H1 (cell line): Measurements from ENCODE around the gene ZKSCAN8.

Experiments used
- ATF3 ChIP-seq: IDR thresholded peaks from 2 replicates; pipeline ENCODE4 v1.6.1; 2011; ENCODE audit warnings: low read depth, mild to moderate bottlenecking, low read length; ENCODE audit not compliant: insufficient read depth
- CBX8 ChIP-seq: fragments of 300-800, 300-1000 bp; sonication (generic); IDR thresholded peaks from 2 replicates; pipeline ENCODE4 v1.7.1; 2016; ENCODE audit warnings: low read depth, low read length, borderline replicate concordance
- CTCF ChIP-seq, 3 experiments: IDR thresholded peaks; 1 replicate in 2 of 3; 2 replicates in 1 of 3; pipeline versions ENCODE4 v1.5.1 to v1.6.1; 2011; ENCODE audit warnings: low read length in 3 of 3, mild to moderate bottlenecking in 3 of 3, inconsistent platforms in 2 of 3, low read depth in 1 of 3, moderate library complexity in 1 of 3; ENCODE audit not compliant: insufficient read depth in 1 of 3; ENCODE audit errors: control extremely low read depth in 1 of 3
- E2F6 ChIP-seq: IDR thresholded peaks from 2 replicates; pipeline ENCODE4 v1.6.1; 2012; ENCODE audit warnings: inconsistent platforms
- EGR1 ChIP-seq: IDR thresholded peaks from 2 replicates; pipeline ENCODE4 v1.6.1; 2011; ENCODE audit warnings: low read depth, low read length, borderline replicate concordance
- EP300 ChIP-seq, 2 experiments: IDR thresholded peaks; 1 replicate in 1 of 2; 2 replicates in 1 of 2; pipeline ENCODE4 v1.6.1; 2011 to 2012; ENCODE audit warnings: low read depth in 2 of 2, low read length in 2 of 2, mild to moderate bottlenecking in 2 of 2, borderline replicate concordance in 1 of 2, inconsistent platforms in 1 of 2, moderate library complexity in 1 of 2
- EZH2 ChIP-seq: fragments of 200-600 bp; sonication (generic); IDR thresholded peaks from 2 replicates; pipeline ENCODE4 v1.7.1; 2012; ENCODE audit warnings: low read depth, mild to moderate bottlenecking, moderate library complexity, low read length, inconsistent platforms; ENCODE audit not compliant: severe bottlenecking
- HDAC2 ChIP-seq, 2 experiments: fragments of 300-600 bp in 1 of 2; sonication (generic) in 1 of 2; IDR thresholded peaks; 2 replicates each; pipeline ENCODE4 v1.6.1; 2011 to 2012; ENCODE audit warnings: low read depth in 2 of 2, low read length in 2 of 2, mild to moderate bottlenecking in 2 of 2, moderate library complexity in 2 of 2, borderline replicate concordance in 1 of 2, inconsistent platforms in 1 of 2
- JUND ChIP-seq: IDR thresholded peaks from 2 replicates; pipeline ENCODE4 v1.6.1; 2011; ENCODE audit warnings: mild to moderate bottlenecking, improper control_type of control experiment, low read length
- PHF8 ChIP-seq: fragments of 200-600 bp; sonication (generic); conservative IDR thresholded peaks from 2 replicates; pipeline ENCODE4 v1.7.1; 2012; ENCODE audit warnings: low read depth, mild to moderate bottlenecking, inconsistent platforms, low read length, moderate library complexity
- POLR2A ChIP-seq, 2 experiments: IDR thresholded peaks; 1 replicate in 1 of 2; 2 replicates in 1 of 2; pipeline ENCODE4 v1.6.1; 2011; ENCODE audit warnings: low read depth in 2 of 2, low read length in 2 of 2, mild to moderate bottlenecking in 2 of 2; ENCODE audit errors: control extremely low read depth in 1 of 2
- POLR2AphosphoS5 ChIP-seq: IDR thresholded peaks from 2 replicates; pipeline ENCODE4 v1.6.1; 2011; ENCODE audit warnings: low read depth, low read length
- RFX5 ChIP-seq: IDR thresholded peaks from 2 replicates; pipeline ENCODE4 v1.6.1; 2011; ENCODE audit warnings: low read depth, low read length, improper control_type of control experiment, borderline replicate concordance
- SUZ12 ChIP-seq: fragments of 200-600 bp; sonication (generic); IDR thresholded peaks from 2 replicates; pipeline ENCODE4 v1.6.1; 2012; ENCODE audit warnings: mild to moderate bottlenecking, inconsistent platforms, low read length, moderate library complexity, mixed read lengths

- TF ChIP-seq SUZ12 (no peak), EP300 (IDR thresholded peaks at IDR 0.05; ENCODE audit: borderline replicate concordance in 1 of 2, low read depth in 2 of 2, low read length in 2 of 2) (no peak), ATF3 (no peak), CTCF (IDR thresholded peaks at IDR 0.05; ENCODE audit: control extremely low read depth in 1 of 3, insufficient read depth in 1 of 3, low read depth in 1 of 3, low read length in 3 of 3) (no peak), POLR2AphosphoS5 (no peak), CBX8 (no peak), POLR2A (IDR thresholded peaks at IDR 0.05; ENCODE audit: control extremely low read depth in 1 of 2, low read depth in 2 of 2, low read length in 2 of 2) (no peak), EZH2 (no peak), RFX5 (no peak), PHF8 (no peak), JUND (no peak), EGR1 (no peak), E2F6 (no peak), HDAC2 (IDR thresholded peaks at IDR 0.05; ENCODE audit: borderline replicate concordance in 1 of 2, low read depth in 2 of 2, low read length in 2 of 2) (no peak)
Measured at GRCh38 chr6:28137505-28137981, 4.1 kb upstream of the ZKSCAN8 start.
